Stimulated activated CD4-positive, alpha-beta T cell treated with anti-CD3 and anti-CD28 coated beads, TNF-alpha, amount 100 ng/mL, for 24 hours (primary cell): ENCODE data around the gene LPCAT3.
A peak's percentile ranks its signal among the peaks of the same experiment; 100 is the strongest.
"Not testable (repeated sequence)": the region's sequence is repeated elsewhere in the genome, so short reads cannot be mapped to it uniquely, and the experiment has no call there.

Experiments used
- DNase-seq, 3 experiments: peaks; one replicate each; pipeline ENCODE4 v3.0.0-alpha.2; 2020; ENCODE audit warnings: low read depth in 3 of 3

LPCAT3 gene

DNA sequence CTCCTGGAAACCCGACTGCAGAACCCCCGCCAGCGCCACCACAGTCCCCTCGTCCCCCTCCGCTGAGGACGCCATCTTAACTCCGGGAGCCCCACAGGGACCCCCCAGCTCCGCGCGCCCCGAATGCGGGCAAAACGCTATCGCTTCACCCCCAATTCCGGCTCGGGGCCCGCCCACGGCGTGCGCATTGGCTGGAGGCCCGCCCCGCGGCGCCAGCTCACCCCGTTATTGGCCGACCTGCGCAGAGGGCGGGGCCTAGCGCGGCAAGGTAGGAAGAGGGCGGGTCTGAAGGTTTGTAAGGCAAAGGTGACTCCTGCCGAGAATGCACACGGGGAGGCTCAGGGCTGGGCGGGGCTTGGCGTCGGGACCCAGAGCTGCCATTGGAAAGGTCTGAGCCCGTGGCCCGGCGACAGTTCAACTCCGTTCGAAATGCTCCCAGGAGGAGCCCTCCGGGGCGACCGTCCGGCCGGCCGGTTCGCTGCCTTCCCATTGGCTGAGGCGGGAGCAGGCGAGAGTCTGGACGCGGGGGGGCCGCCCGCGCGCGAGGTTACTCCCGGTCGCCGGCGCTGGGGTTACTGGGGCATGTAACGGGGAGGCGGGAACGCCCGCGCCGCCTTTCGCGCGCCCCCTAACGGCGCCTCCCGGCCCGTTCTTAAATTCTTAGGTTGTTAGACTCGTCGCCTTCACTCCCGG lies at the start of gene LPCAT3:
Gene LPCAT3, minus strand, starts transcription at position 127 of the 693 bp plus-strand sequence. Its CDS starts 52 bp downstream, at position 75.
- peak; percentile 89 to 98 (median 92) for DNase-seq

DNA sequence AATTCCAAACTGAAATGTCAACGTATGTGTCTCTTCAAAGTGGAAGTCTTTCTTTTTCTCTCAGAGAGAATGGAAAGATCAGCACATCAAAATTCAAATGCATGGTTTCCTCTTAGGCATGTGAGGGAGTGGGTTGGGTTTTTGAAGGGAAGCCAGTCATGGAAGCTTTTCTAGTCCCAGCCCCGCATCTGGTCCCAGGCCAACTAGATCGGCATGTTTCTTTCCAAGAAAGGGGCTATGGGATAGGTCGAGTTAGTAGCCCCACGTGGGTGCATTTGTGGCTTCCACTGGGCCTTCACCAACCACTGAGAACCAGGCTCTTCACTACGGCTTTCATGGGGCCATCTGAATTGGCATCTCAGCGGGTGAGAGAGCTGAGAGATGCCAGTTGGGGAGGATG lies 48.8 kb upstream of the LPCAT3 start:
- no peak for DNase-seq

DNA sequence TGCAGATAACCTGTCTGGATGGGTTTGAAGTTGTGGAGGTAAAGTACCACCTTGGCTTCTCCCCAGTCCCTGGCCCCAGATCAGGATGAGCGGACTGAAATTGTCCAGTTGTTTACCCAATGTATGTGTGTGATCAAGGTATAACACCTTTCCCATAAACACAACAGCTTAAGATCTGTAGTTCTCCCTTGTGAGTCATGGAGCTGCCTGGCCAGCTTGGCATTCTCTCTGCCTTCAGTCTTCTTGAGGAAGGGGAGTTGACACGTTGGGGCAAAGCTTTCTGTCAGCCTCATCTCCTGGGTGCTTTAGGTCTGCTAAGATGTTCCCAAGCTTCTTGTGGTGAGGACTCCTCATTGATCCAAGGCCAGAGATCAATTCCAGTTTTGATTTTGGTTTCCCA lies 48.3 kb upstream of the LPCAT3 start:
- DNase-seq: no peak

DNA sequence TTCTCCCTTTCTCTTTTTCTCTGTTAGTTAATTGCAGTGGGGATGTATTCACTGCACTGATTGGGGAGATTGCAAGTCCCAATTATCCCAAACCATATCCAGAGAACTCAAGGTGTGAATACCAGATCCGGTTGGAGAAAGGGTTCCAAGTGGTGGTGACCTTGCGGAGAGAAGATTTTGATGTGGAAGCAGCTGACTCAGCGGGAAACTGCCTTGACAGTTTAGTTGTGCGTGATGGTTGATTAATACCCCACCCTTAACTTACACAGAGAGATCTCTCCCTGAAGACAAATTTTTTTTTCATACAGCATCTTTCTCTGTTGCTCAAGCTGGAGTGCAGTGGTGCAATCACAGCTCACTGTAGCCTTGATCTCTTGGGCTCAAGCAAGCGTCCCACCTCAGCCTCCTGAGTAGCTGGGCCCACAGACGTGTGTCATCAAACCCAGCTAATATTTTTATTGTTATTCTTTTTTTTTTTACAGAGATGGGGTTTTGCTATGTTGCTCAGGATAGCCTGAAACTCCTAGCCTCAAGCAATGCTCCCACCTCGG lies 46.9 kb upstream of the LPCAT3 start:
- no peak for DNase-seq

- no peak for DNase-seq
Observed at GRCh38 chr12:7064516-7064915, 46.2 kb upstream of the LPCAT3 start.

DNA sequence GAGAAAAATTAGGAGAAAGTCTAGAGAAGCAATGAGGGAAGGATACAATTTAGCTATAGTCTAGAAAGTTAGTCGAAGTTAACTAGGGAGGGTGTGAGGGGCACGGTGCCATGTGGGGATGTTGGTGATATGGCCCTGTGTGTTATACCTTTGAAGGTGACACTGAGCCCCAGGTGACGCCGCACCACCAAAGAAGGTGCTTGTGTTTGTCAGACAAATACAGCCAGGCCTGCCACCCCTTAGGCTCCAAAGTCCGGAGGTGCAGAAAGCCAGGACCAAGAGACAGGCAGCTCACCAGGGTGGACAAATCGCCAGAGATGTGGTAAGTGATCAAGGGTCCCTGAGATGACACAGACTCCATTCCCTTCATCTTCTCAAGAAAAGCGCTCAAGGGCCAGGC lies 43.3 kb upstream of the LPCAT3 start:
- no peak for DNase-seq

DNA sequence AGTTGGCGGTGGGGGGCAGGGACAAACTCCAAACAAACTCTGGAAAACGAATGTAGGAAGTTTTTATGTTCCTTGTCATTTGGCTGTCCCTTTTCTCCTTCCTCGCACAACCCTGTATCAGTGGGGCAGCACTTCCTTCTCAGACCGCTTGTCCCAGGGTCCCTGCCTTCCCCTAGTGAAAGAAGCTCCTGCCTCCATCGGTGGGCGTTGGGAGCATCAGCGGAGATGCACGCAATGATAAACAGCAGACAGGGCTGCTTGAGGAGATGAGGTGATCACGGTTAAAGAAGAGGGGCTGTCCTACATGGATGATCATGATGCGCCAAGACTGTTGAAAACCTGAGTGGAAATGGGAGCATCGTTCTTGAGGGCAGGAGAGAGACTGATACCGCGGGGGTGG lies 42.9 kb upstream of the LPCAT3 start:
- DNase-seq: no peak

GRCh38 chr12:7060353-7060954 lies 42.2 kb upstream of the LPCAT3 start, which contains the start of gene C1S:
Gene C1S (plus strand): TSS chr12:7060718. CDS start chr12:7061913, 1,195 bp downstream.
- no peak for DNase-seq

DNA sequence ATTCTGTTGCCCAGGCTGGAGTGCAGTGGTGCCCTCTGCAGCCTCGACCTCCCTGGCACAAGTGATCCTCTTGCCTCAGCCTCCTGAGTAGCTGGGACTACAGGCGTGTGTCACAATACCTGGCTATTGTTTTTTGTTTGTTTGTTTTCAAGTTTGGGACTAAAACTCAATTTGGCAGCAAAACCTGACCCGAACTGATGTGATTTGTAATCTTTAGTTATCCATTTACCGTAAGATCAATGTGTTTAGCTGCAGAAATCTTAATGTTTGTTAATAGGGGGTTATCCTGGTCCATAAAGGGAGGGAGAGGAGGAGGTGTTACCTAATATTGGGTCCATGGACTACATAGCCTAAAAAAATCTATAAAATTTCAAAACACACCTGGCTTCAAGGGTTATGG lies 41.5 kb upstream of the LPCAT3 start:
- DNase-seq: no peak

- no peak for DNase-seq
Observed at GRCh38 chr12:7058850-7059395, 40.6 kb upstream of the LPCAT3 start.

DNA sequence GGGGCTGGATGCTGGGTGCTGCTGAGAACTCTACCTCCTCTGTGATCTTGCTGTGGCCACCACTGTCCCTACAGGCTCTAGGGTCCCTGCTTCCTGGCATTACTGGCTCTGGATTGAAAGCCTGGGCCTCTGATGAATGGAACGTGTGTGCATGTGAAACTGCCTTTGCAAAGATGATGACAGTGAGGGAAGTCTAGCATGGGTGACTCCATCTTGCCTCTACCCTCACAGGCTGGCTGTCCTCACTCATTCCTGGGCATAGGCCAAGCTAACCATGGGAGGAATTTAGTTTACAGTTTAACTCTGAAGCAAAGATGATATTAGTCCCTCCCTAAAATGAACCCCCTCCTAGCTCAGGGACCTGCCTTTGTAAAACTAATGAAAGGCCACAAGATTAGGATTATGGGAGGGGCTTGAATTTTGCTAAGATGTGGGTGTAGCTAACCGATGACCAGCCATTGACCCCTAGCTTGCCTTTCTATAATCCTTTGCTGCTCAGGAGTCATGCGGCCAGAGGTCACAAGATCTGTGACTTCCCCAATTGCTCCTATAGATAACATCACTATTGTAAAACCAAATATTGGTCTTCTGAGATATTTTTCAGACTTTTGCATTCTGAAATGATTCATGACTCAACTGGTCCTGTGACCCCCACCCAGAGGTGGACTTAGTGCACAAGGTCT lies 40.0 kb upstream of the LPCAT3 start:
- DNase-seq: no peak

DNA sequence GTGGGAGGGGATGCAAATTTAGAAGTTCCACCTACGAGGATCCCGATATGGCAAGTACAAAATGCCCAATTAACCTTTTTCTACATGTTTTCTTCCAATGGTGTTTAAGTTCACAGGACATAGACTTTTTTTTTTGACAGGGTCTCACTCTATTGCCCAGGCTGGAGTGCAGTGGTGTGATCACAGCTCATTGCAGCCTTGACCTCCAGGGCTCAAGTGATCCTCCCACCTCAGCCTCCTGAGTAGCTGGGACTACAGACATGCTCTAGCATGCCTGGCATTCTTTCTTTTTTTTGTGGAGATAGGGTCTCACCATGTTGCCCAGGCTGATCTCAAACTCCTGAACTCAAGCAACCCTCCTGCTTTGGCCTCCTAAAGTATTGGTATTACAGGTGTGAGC lies 37.5 kb upstream of the LPCAT3 start:
- DNase-seq: not testable (repeated sequence)

- DNase-seq: no peak
Observed at GRCh38 chr12:7054925-7055324, 36.6 kb upstream of the LPCAT3 start.

DNA sequence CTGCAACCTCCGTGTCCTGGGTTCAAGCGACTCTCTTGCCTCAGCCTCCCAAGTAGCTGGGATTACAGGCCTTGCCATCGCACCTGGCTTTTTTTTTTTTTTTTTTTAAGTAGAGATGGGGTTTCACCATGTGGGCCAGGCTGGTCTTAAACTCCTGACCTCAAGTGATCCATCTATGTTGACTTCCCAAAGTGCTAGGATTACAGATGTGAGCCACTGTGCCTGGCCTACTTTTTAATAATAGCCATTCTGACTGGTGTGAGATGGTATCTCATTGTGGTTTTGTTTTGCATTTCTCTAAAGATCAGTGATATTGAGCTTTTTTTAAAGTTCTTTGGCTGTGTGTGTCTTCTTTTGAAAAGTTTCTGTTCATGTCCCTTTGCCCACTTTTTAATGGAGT lies 31.7 kb upstream of the LPCAT3 start:
- not testable (repeated sequence) for DNase-seq

GRCh38 chr12:7049445-7049951 lies 31.2 kb upstream of the LPCAT3 start:
- DNase-seq: not testable (repeated sequence)

- no peak for DNase-seq
Observed at GRCh38 chr12:7047306-7047705, 29.0 kb upstream of the LPCAT3 start.

DNA sequence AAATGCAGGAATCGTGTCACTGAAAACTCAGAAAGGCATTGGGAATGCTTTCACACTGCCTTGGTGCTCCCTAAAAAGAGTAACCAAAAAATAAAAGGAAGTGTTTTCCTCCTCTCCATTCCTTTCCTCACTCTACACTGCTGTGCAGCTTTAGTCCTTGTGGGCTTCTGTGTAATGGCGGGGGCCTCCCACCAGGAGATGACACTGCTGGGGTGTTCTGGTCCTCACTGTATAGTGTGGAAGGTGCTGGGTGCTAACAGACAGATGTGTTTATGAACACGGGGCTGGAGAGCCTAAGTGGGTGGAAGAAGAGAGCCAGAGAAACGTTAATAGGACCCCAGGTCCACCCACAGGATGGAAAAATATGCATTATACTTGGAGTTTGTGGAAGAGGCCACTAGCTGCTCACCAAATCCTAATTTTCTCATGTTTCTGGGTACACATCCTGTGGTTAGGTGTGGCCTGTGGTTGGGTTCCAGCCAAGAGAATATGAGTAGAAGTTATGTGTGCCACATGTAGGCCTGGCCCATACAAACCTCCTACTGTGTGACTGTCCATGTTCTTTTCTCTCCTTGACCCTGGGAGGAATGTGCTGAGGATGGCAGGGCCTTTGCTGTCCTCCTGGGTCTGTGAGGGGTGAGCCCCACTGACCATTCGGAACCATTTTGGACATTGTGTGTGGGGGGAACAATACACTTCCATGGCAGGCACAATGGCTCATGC lies 28.3 kb upstream of the LPCAT3 start:
- no peak for DNase-seq

DNA sequence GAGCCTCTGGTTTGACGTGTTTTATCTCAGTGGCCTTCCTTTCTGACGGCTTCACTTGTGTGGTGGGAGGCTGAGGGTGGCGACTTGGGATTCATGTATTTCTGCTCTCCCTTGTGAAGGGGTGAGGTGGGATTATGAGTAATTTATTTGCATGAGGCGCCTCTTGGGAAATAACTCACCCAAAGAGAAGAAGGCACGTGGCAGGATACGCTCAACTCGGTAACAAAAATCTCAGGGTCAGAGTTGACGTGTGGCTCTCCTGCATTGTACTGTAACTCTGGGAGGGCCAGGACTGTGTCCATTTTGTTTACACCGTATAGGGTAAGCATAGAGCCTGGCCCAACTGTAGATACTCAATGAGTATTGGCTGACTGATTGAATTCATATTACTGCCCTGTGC lies 27.6 kb upstream of the LPCAT3 start:
- DNase-seq: no peak

DNA sequence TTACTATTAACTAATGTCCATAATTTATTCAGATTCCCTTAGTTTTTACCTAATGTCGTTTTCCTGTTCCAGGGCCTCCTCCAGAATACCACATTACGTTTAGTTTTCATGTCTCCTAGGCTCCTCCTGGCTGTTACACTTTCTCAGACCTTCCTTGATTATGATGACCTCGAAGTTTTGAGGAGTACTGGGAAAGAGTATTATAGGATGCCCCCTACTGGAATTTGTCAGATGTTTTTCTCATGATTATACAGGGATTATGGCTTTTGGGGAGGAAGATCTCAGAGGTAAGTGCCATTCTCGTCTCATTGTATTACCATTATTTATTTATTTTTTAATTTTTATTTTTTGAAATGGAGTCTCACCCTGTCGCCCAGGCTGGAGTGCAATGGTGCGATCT lies 24.6 kb upstream of the LPCAT3 start:
- DNase-seq: no peak

GRCh38 chr12:7039403-7039802 lies 21.1 kb upstream of the LPCAT3 start:
- DNase-seq: no peak

- no peak for DNase-seq
Observed at GRCh38 chr12:7038591-7038990, 20.3 kb upstream of the LPCAT3 start.
